ENCODE measurements around the gene SHISA5. TPM values are rescaled to one million over a fixed set of nuclear protein-coding genes. Genes with fewer than 3 reads are reported as not detected.
"Not testable (repeated sequence)": the region's sequence is repeated elsewhere in the genome, so short reads cannot be mapped to it uniquely, and the experiment has no call there.

The SHISA5 gene
- total RNA-seq, 1 experiment from 2014 or later = 115 TPM

DNA sequence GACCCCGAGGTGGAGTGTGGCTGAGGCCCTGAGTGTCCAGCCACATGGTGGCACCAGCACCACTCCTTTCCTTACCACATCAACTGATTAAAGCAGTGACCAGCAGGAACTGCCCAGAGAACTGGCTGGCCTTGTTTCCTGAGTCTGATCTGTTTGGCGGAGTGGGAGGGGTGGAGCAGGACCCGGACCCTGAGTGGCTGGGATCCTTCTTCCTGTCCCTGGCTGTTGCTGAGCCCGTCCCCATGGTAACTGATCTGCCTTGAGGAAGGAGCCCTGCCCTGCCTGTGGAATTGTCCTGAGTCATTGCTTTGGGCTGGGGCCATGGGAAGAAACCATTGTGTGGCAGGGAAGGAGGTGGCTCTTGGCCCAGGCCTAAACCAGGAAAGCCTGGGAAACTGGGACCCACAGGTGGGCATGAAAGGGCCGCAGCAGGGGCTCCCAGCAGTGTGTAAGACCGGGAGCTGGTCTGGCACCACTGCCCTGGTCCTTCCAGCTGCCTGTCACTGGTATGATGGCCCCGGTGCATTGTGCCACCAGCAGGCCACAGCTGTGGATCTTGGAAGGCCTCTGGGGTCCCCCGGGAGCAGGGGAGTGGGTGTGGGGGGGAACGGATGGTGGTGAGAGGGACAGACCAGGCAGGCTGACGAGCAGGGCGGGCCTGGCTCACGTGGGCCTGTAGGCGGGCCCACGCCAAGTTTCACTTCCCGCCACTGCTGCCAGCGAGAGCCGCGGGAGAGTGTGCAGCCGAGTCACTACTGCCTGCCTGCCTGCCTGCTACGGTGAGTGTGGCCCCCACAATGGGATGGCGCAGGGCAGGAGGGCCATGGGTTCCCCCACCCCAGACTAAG is 38.2 kb downstream of the SHISA5 start:
- in situ Hi-C loops (cut with HindIII; ENCODE audit: low sequenced_read_pairs) = no loop called here
- peak; percentile 100 for DNase-seq (ENCODE audit: low spot score)

DNA sequence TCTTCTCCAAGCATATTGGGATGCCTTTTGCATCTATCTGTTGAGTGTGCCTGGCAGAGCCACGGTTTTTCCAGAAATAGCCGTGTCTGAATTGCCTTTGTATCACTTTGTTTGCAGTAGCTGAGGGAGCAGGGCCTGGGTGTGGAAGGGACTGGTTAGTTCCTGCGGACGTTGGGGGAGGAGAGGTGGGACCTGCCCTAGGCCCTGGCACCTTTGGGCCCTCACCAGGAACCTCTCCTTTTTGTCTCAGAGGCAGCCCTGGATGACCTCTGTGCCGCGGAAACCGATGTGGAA is 38.8 kb downstream of the SHISA5 start:
- in situ Hi-C loops (cut with HindIII; ENCODE audit: low sequenced_read_pairs) = no loop called here

DNA sequence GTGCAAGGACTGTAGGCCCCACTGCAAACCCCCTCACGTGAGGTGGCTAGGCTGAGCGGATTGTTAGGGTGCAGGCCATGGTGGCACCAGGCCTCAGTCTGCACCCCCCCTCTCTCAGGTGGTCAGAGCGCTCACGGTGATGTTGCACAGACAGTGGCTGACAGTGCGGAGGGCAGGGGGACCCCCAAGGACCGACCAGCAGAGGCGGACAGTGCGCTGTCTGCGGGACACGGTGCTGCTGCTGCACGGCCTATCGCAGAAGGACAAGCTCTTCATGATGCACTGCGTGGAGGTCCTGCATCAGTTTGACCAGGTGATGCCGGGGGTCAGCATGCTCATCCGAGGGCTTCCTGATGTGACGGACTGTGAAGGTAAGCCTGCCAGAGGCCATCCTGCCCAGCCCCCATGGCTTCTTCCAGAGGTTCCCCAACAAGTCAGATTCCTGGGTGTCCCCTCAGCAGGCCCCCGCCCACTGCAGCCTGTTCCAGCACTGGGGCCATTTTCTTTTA is 39.2 kb downstream of the SHISA5 start:
- in situ Hi-C loops (cut with HindIII; ENCODE audit: low sequenced_read_pairs) = no loop called here
- no peak for DNase-seq (ENCODE audit: low spot score)

More for the DNA sequence above, 38.8 kb downstream of the SHISA5 start:
- no peak for DNase-seq (ENCODE audit: low spot score)

DNA sequence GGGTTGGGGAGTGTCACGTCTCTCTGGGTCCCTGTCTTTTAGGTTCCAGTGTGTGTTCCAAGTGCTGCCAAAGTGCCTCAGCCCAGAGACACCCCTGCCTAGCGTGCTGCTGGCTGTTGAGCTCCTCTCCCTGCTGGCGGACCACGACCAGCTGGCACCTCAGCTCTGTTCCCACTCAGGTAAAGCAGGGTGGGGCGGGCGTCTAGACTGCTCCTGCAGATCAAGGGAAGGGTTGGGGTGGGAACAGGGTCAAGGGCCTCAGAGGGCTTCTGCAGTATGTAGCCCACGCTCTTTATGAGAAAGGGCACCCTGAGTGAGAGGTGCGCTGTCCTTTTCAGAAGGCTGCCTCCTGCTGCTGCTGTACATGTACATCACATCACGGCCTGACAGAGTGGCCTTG is 40.3 kb downstream of the SHISA5 start:
- in situ Hi-C loops (cut with HindIII; ENCODE audit: low sequenced_read_pairs) = no loop called here
- no peak for DNase-seq (ENCODE audit: low spot score)

DNA sequence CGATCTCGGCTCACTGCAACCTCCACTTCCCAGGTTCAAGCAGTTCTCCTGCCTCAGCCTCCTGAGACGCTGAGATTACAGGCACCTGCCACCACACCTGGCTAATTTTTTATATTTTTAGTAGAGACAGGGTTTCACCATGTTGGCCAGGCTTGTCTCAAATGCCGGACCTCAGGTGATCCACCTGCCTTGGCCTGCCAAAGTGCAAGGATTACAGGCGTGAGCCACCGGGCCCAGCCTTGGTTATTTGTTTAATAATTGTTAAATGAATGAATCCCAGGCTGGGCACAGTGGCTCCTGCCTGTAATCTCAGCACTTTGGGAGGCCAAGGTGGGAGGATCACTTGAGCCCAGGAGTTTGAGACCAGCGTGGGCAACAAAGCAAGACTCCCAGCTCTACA is 42.2 kb downstream of the SHISA5 start:
- DNase-seq (ENCODE audit: low spot score); in situ Hi-C loops (cut with HindIII; ENCODE audit: low sequenced_read_pairs): not testable (repeated sequence)

DNA sequence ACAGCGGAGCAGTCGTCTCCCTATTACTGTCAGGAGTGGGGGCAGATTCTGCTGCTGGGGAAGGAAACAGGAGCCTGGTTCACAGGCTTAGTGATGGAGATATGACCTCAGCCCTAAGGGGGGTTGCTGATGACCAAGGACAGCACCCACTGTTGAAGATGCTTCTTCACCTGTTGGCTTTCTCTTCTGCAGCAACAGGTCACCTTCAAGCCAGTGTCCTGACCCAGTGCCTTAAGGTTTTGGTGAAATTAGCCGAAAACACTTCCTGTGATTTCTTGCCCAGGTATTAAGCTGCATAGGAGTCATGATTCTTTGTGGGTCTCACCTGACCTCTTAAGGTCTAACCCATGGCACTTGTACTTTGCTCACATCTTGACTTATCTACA is 43.5 kb downstream of the SHISA5 start:
- no peak for DNase-seq (ENCODE audit: low spot score)
- in situ Hi-C loops (cut with HindIII; ENCODE audit: low sequenced_read_pairs) = no loop called here

DNA sequence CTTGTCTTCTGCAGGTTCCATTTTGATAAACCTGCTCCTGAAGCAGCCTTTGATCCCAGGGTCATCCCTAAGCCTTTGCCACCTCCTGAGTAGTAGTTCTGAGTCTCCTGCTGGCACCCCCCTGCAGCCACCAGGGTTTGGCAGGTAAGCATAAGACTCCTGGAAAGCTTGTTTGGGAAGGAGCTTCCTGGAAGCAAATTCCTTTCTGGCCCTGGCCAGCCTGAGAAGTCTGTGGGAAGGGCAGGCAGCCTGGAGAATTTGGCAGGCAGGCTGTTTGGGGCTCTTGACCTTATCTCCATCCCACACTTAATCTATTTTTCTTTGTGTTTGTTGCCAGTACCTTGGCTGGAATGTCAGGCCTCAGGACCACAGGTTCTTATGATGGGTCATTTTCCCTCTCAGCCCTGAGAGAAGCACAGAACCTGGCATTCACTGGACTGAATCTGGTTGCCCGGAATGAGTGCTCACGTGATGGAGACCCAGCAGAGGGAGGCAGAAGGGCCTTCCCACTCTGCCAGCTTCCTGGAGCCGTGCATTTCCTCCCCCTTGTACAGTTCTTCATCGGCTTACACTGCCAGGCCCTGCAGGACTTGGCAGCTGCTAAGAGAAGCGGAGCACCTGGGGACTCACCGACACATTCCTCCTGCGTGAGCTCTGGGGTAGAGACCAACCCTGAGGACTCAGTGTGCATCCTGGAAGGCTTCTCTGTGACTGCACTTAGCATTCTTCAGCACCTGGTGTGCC is 44.0 kb downstream of the SHISA5 start:
- in situ Hi-C loops (cut with HindIII; ENCODE audit: low sequenced_read_pairs) = no loop called here
- DNase-seq (ENCODE audit: low spot score) = peak; percentile 94

DNA sequence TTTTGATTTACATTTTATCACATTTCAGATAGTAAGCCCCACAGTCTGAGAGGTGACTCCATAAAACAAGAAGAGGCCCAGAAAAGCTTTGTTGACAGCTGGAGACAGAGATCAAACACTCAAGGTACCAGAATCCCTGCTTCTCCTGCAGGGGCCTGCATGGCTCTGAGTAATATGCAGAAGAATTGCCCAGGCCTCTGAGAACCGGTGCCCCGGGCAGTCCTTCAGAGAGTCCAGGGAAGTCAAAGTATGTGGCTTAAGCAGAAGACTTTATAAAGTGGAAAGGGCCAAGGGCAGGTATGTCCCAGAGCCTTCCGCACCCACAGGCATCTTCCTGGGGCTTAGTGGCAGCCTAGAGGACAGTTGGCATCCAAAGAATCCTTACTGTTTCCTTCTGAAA is 44.6 kb downstream of the SHISA5 start:
- in situ Hi-C loops (cut with HindIII; ENCODE audit: low sequenced_read_pairs) = no loop called here
- no peak for DNase-seq (ENCODE audit: low spot score)

DNA sequence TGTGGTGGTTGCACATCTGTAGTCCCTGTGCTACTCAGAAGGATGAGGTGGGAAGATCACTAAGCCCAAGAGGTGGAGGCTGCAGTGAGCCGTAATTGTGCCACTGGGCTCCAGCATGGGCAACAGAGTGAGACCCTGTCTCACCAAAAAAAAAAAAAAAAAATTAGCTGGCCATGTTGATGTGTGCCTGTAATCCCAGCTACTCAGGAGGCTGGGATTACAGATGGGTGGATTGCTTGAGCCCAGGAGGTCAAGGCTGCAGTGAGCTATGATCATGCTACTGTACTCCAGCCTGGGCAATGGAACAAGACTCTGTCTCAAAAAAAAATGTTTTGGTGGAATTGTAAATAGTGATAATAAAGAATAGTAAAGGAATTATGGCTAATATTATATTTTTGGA is 47.5 kb downstream of the SHISA5 start:
- no peak for DNase-seq (ENCODE audit: low spot score)
- in situ Hi-C loops (cut with HindIII; ENCODE audit: low sequenced_read_pairs) = no loop called here

DNA sequence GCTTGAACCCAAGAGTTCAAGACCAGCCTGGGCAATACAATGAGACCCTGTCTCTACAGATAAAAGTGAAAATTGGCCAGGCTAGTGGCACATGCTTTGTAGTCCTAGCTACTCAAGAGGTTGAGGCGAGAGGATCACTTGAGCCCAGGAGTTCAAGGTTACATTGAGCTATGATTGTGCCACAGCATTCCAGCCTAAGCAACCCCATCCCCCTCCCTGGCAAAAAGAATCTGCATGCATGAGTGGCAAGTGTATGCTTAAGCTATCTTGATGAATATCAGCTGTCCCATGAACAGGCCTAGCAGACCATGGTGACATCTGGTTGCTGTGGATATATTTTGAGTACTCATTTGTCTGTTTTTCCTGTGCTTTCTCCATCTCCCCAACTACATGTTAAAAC is 52.7 kb downstream of the SHISA5 start:
- DNase-seq (ENCODE audit: low spot score) = no peak
- in situ Hi-C loops (cut with HindIII; ENCODE audit: low sequenced_read_pairs) = no loop called here

DNA sequence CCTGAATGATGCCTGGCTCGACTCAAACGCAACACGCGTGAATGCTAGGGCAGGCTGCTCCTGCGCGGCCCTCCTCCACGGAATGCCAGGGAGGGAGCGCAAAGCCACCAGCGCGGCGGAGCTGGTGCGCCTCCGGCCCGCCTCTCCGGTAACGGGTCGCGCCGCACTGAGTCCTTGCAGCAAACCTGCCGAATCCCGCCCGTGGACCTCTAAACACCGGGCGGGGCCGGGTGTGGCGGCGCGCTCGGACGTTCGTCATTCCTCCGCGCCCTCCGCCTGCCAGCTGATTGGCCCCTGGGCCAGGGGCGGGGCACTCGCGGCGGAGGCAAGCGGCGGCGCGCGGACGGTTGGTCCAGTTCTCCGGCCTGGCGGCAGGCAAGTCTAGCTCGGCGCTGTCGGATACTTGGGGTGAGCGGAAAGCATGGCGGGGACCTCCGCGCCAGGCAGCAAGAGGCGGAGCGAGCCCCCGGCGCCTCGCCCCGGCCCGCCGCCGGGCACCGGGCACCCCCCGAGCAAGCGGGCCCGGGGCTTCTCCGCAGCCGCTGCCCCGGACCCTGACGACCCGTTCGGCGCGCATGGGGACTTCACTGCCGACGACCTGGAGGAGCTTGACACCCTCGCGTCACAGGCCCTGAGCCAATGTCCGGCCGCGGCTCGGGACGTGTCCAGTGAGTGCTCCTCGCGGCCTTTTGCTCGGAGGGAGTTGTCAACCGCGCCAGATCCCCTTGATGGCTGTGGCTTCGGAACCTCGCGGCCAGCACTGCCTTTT is 57.4 kb downstream of the SHISA5 start, which contains the start of gene ATRIP:
Gene ATRIP (plus strand): TSS at position 313 of the 769 bp plus-strand sequence. CDS start 109 bp downstream, at position 422.
- in situ Hi-C loops (cut with HindIII; ENCODE audit: low sequenced_read_pairs) = no loop called here
- DNase-seq (ENCODE audit: low spot score) = peak; percentile 92

DNA sequence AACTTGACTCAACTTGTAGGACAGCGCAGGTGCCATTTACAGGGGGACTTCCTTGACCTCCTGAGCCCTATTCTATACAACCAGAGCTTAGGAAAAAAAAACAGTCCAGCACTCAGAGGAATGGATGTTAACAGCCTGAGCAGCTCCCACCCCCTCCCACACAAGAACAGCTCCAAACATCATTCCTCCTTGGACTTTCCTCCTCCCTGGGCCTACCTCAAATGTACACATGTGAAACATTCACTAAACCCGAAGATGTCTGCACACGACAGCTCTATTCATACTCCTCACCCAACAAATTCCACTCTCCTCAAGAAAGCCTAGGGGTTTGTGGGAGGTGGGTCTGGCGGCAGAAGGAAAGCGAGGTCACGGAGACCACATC is 57.9 kb downstream of the SHISA5 start:
- no peak for DNase-seq (ENCODE audit: low spot score)
- in situ Hi-C loops (cut with HindIII; ENCODE audit: low sequenced_read_pairs) = no loop called here

DNA sequence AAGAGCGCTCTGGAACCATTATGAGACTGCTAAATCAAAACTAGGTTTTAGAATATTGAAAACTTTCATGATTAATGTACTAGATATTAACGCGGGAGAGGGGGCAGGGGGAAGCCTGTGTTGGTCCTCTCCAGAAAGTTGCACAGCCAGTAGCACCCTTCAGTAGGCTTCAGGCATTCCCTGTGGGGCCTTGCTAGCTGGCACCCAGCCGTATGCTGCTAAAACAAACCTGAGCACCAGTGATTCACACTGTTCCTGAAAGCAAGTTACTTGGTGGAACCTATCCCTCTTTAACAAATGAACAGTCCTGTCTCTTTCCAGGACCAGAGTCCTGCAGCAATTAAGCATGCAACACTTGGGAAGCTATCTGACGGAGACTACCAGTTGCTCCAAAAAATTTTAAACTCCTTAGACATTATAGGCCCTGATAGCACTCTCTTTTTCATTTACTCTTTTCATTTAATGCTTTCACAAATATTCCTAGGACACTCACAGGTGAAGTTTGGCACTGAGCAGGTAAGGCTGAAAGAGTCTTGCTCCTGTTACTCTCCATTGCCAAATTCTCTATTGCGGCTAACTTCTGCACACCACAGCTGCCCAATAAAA is 58.6 kb downstream of the SHISA5 start:
- in situ Hi-C loops (cut with HindIII; ENCODE audit: low sequenced_read_pairs) = no loop called here
- DNase-seq (ENCODE audit: low spot score) = no peak

DNA sequence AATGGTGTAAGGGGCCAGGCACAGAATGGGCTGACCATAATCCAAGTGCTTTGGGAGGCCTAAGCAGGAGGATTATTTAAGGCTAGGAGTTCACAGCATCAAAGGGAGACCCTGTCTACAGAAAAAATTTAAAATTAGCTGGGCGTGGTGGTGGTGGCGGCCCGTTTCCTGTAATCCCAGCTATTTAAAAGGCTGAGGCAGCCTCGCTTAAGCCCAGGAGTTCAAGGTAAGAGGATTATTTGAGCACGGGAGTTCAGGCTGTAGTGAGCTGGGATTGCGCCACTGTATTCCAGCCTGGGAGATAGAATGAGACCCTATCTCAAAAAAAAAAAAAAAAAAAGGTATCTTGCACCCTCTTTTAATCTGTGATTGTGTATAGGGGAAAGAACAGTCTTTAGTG is 62.0 kb downstream of the SHISA5 start:
- in situ Hi-C loops (cut with HindIII; ENCODE audit: low sequenced_read_pairs) = no loop called here

DNA sequence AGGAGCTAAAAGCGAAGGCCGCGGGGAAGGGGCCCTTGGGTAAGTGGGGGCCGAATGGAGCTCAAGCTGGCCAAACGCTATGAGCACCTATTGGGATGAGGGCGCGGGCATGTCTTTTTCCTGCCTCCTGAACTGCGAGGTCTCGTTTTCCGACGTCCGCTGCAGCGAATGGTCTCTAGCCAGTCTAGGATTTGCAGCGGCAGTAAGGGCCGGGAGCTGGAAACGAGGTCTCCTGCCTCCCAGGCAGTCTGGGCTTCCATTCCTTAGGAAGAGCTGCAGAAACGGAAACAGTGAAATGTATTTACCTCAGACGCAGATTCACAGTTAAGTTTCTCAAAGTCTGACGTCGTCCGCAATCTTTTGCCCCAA is 63.4 kb downstream of the SHISA5 start:
- in situ Hi-C loops (cut with HindIII; ENCODE audit: low sequenced_read_pairs) = no loop called here
- DNase-seq (ENCODE audit: low spot score) = no peak

More for the DNA sequence above, 62.0 kb downstream of the SHISA5 start:
- no peak for DNase-seq (ENCODE audit: low spot score)

DNA sequence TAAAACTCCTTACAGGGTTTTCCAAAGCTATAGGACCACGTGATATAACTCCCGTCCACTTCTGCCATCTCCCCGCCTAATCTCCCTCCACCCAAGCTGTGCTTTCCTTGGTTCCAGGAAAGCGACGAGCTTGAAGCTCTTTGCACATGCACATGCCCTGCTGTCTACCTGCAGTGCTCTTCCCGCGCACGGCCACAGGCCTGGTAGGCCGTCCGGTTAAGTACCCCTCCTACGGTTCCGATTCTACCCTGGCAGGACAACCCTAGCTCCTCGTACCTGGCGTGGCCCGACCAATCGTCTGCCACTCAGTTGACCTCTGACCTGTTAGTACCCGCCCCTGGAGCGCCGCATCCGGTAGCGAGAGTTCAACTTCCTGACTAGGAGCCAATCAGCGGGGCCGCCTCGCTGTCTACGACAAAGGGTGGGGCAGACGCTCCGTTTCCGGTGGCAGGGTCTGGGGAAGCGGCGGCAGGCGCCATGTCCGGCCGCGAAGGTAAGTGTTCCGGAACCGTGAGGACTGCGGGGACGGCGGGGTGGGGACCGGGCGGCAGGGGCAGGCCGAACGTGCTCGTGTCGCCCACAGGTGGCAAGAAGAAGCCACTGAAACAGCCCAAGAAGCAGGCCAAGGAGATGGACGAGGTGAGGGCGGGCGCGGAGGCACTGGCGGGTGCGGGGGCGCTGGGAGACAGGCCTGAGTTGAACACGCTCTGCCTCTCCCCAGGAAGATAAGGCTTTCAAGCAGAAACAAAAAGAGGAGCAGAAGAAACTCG is 64.0 kb downstream of the SHISA5 start, which contains the start of the genes CCDC51 and TMA7:
Gene CCDC51 (minus strand): TSS at position 300 of the 770 bp plus-strand sequence. CDS start 4,991 bp downstream, outside the sequence.
Gene TMA7 (plus strand): TSS at position 438 of the 770 bp plus-strand sequence. CDS start 40 bp downstream, at position 478.
- in situ Hi-C loops (cut with HindIII; ENCODE audit: low sequenced_read_pairs) = no loop called here
- peak; percentile 99 for DNase-seq (ENCODE audit: low spot score)

DNA sequence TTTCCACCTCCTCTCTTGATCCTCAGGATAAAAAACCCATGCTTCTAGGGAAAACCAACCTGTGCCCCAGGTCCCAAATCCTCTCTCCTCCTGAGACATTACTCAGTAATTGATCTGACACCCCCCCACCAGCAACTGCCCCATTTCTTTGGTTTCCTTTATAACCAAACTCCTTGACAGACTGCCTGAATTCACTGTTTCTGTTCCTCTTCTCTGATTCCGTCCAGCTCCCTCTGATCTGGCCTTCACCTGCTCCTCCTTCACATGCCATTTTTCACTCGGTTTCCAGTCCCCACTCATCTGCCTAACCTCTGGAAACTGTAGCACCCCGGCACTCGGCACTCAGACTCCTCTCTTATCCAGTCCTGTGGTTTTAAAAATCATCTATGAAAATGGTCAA is 66.2 kb downstream of the SHISA5 start:
- in situ Hi-C loops (cut with HindIII; ENCODE audit: low sequenced_read_pairs) = no loop called here
- DNase-seq (ENCODE audit: low spot score) = no peak

DNA sequence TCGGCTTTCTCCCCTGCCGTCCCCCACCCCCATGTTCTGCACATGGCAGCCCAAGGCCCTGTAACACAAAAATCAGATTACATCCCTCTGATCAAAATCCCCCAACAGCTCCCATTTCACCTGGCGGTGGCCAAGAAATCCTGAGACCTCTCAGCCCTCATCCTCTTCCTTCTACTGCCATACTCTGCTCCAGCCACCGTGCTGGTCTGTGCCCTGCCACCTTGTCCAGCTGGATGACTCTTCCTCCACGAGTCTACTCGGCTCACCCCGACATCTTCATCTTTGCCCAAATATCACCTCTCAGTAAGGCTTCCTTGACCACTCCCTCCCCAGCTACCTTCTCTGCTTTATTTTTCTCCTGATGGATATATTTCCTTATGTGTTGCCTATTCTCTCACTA is 67.1 kb downstream of the SHISA5 start:
- in situ Hi-C loops (cut with HindIII; ENCODE audit: low sequenced_read_pairs) = no loop called here

DNA sequence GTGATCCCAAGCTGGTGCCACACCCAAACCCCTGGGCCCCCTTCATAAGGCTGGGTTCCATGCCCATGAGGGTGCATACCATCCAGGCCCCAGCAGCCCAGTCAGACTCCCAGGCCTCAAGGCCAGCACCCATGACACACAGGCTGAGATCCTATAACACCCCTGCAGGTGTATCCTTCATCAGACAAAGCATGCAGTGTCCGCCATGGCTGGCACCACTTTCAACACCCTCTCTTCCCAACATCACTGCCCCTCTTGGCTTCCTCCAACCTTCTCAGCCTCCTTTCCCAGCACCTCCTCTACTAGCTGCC is 67.5 kb downstream of the SHISA5 start:
- no peak for DNase-seq (ENCODE audit: low spot score)
- in situ Hi-C loops (cut with HindIII; ENCODE audit: low sequenced_read_pairs) = no loop called here

More for the DNA sequence above, 67.1 kb downstream of the SHISA5 start:
- DNase-seq (ENCODE audit: low spot score) = no peak
